GM12874 (cell line): ENCODE measurements around the gene BNC2.

ENCODE experiments used
- TF ChIP-seq, protein P1 (sequence below): IDR thresholded peaks from 2 replicates; pipeline ENCODE4 v1.5.1; 2011; ENCODE audit warnings: low read depth, mild to moderate bottlenecking, control low read depth, low read length, moderate library complexity; ENCODE audit not compliant: insufficient read depth

Gene BNC2

DNA sequence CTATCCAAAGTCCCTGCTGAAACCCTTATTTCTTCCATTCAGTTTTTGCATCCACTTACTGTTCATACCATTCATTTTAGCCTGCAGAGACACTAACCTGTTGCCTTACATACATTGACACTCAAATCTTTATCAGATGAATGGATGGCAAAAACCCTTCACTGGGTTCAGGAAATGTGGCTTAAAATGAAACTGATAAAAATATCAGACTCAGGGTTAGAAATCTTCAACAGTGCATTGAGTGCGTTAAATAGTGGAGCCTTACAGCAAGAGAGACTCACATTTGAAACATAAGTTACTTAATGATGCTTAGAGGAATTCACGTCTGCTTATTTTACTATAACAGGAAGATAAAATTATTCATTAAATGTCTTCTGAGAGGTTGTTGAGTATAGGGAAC is 28.0 kb upstream of the BNC2 start:
- TF ChIP-seq, protein P1, sequence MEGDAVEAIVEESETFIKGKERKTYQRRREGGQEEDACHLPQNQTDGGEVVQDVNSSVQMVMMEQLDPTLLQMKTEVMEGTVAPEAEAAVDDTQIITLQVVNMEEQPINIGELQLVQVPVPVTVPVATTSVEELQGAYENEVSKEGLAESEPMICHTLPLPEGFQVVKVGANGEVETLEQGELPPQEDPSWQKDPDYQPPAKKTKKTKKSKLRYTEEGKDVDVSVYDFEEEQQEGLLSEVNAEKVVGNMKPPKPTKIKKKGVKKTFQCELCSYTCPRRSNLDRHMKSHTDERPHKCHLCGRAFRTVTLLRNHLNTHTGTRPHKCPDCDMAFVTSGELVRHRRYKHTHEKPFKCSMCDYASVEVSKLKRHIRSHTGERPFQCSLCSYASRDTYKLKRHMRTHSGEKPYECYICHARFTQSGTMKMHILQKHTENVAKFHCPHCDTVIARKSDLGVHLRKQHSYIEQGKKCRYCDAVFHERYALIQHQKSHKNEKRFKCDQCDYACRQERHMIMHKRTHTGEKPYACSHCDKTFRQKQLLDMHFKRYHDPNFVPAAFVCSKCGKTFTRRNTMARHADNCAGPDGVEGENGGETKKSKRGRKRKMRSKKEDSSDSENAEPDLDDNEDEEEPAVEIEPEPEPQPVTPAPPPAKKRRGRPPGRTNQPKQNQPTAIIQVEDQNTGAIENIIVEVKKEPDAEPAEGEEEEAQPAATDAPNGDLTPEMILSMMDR = no peak

DNA sequence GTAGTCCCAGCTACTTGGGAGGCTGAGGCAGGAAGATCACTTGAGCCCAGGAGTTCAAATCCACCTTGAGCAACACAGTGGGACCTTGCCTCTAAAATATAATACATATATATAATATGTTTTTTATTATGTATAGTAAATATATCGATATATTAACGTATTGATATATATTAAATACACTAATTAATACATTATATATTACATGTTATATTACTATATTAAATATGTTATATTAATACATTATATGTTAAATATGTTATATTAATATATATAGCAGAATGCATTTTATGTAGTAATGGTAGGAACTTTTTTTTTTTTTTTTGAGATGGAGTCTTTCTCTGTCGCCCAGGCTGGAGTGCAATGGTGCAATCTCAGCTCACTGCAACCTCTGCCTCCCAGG is 18.1 kb upstream of the BNC2 start:
- TF ChIP-seq, protein P1 = no peak

DNA sequence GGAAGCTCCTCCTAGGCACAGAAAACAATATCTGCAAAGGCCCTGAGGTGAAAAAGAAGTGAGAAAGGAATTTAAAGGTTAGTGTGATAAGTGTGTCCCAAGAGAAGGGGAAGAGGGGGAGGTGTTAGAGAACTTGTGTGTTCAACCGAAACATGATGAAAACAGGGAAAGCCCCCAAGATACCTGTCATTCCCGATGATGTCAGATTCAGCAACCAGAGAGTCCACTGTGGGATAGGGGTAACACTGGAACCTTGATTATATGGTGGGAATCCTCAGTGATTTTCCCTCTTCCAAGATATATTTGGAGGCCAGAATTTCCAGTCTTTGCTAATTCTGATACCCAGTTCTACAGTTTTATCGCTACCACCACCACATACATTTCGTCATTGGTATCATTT is 15.5 kb upstream of the BNC2 start:
- TF ChIP-seq, protein P1 = no peak

DNA sequence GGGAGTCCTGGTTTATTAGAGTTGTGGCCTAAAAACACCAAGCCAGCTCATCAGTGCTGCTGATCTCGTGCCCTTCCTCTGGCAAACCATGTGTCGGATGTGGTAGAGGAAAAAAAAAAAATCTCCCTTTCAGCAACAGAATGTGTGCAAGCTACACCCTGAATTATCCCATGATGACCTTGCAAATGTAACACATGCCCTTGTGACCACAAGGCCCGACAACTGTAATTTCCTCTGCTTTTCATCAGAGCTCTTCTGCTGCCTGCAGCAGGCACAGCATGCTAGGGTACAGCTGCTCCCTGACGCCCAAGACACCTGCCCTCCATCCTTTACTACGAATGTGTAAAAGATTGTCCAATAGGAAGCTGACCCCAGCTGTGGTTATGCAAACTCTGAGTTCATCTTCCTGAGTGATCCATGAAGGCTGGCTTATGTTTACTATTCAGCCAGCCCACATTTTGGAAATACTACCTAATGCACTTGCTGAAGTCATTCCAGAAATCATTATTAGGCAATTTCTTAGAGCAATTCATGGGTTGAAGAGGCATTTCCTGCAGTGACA is 14.6 kb upstream of the BNC2 start:
- TF ChIP-seq, protein P1 = no peak

DNA sequence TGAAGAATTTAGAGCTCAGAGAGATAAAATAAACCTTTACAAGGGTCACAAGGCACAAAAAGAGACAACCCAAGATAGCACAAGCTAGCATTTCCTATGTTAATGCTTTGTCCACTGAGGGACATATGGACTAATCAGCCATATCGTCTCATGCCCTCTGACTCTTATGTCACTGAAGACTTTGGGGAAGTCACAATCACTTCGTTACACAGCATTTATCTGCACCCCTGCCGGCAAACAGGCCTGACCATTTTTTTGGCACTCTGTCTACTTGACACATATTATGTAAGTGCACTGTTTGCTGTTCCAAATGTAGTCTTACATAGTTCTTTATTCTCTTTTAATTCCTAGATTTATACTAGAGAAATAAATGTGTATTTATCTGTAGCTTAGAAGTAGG is 13.9 kb upstream of the BNC2 start:
- TF ChIP-seq, protein P1 = no peak

DNA sequence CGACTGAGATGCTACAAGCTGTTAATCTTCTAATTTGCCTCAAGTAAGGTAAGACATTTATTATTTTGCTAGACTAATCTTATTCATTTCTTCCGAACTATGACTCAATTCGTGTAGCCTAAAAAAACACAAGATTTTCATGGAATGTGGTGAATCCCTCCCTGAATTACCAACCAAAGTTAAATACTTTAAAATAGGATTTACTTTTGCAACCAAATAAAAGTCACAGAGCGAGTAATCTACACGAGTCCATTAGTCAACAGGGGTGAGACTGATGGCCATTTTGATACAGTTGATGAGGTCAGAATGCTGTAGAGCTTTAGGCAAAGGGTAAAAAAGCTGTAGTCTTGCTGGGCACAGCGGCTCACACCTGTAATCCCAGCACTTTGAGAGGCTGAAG is 13.1 kb upstream of the BNC2 start:
- TF ChIP-seq, protein P1 = no peak

DNA sequence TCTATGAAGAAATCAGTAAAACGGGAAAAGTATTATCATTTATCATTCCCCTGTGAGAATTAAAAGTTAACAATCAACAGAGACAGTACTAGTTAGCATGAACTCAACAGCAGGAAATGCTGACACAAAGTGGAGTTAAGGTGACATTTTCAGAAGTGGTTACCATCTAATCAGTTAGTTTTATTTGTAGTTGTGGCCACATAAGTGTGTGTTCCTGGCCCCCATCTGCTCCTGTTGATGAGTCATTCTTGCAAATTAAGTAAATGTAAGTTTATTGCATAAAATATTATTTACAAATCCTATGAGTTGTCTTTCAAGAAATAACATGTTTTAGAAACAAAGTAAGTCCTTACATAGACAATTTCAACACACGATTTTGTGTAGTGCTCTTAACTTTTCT is 8.9 kb upstream of the BNC2 start:
- TF ChIP-seq, protein P1 = no peak
